ENCODE measurements around the gene PEX11G.

GRCh38 chr19:7512400-7512851, 23.6 kb upstream of the PEX11G start:
- TF ChIP-seq, protein P1, sequence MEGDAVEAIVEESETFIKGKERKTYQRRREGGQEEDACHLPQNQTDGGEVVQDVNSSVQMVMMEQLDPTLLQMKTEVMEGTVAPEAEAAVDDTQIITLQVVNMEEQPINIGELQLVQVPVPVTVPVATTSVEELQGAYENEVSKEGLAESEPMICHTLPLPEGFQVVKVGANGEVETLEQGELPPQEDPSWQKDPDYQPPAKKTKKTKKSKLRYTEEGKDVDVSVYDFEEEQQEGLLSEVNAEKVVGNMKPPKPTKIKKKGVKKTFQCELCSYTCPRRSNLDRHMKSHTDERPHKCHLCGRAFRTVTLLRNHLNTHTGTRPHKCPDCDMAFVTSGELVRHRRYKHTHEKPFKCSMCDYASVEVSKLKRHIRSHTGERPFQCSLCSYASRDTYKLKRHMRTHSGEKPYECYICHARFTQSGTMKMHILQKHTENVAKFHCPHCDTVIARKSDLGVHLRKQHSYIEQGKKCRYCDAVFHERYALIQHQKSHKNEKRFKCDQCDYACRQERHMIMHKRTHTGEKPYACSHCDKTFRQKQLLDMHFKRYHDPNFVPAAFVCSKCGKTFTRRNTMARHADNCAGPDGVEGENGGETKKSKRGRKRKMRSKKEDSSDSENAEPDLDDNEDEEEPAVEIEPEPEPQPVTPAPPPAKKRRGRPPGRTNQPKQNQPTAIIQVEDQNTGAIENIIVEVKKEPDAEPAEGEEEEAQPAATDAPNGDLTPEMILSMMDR (IDR thresholded peaks at IDR 0.05): no peak
- TF ChIP-seq EP300 (IDR thresholded peaks at IDR 0.05) (no peak), POLR2AphosphoS5 (IDR thresholded peaks at IDR 0.05) (no peak), POLR2A (IDR thresholded peaks at IDR 0.05) (no peak)
